ENCODE results near the gene MYNN.
"Not testable (repeated sequence)": the region's sequence is repeated elsewhere in the genome, so short reads cannot be mapped to it uniquely, and the experiment has no call there.

Gene MYNN

GRCh38 chr3:169772897-169773816 is at the start of gene MYNN:
MYNN (plus strand) TSS chr3:169773396; CDS start chr3:169774296, 900 bp downstream.
- peak within 1 kb of the TSS; percentile 80 for H3K4me3 ChIP-seq (ENCODE audit: low read depth, low read length)
- peak; percentile 95 for DNase-seq (ENCODE audit: low read depth)
- TF ChIP-seq CTCF (IDR thresholded peaks at IDR 0.05; ENCODE audit: insufficient read depth, low read depth, low read length, missing control alignments): no peak

- DNase-seq (ENCODE audit: low read depth); H3K4me3 ChIP-seq (ENCODE audit: low read depth, low read length): not testable (repeated sequence)
Measured at GRCh38 chr3:169731857-169732256, 41.3 kb upstream of the MYNN start.

GRCh38 chr3:169739067-169739466 is 34.1 kb upstream of the MYNN start:
- no peak for DNase-seq (ENCODE audit: low read depth)
- no peak for TF ChIP-seq CTCF (IDR thresholded peaks at IDR 0.05; ENCODE audit: insufficient read depth, low read depth, low read length, missing control alignments)
- no peak overlapping the region for H3K4me3 ChIP-seq (ENCODE audit: low read depth, low read length)

GRCh38 chr3:169744366-169745054 is 28.7 kb upstream of the MYNN start:
- no peak for DNase-seq (ENCODE audit: low read depth)
- TF ChIP-seq CTCF (IDR thresholded peaks at IDR 0.05; ENCODE audit: insufficient read depth, low read depth, low read length, missing control alignments): peak; percentile 15
- no peak overlapping the region for H3K4me3 ChIP-seq (ENCODE audit: low read depth, low read length)

- TF ChIP-seq CTCF (IDR thresholded peaks at IDR 0.05; ENCODE audit: insufficient read depth, low read depth, low read length, missing control alignments): no peak
- no peak for DNase-seq (ENCODE audit: low read depth)
- no peak overlapping the region for H3K4me3 ChIP-seq (ENCODE audit: low read depth, low read length)
Measured at GRCh38 chr3:169746924-169747323, 26.3 kb upstream of the MYNN start.

GRCh38 chr3:169748670-169749069 is 24.5 kb upstream of the MYNN start:
- no peak overlapping the region for H3K4me3 ChIP-seq (ENCODE audit: low read depth, low read length)
- no peak for TF ChIP-seq CTCF (IDR thresholded peaks at IDR 0.05; ENCODE audit: insufficient read depth, low read depth, low read length, missing control alignments)
- no peak for DNase-seq (ENCODE audit: low read depth)

- H3K4me3 ChIP-seq (ENCODE audit: low read depth, low read length): no peak overlapping the region
- DNase-seq (ENCODE audit: low read depth): no peak
- TF ChIP-seq CTCF (IDR thresholded peaks at IDR 0.05; ENCODE audit: insufficient read depth, low read depth, low read length, missing control alignments): no peak
Measured at GRCh38 chr3:169750665-169751064, 22.5 kb upstream of the MYNN start.
